GM23248 (cell line): ENCODE results near the gene GRAMD1B. TPM values are rescaled to one million over a fixed set of nuclear protein-coding genes. Genes with fewer than 3 reads are reported as not detected.

Experiments used
- DNase-seq: peaks from one replicate; pipeline ENCODE4 v3.0.0-alpha.2; 2015
- H2AFZ ChIP-seq: fragments of 200-600 bp; sonication (generic); 2 replicates; pipeline ENCODE4 v1.6.1; 2016; ENCODE audit warnings: antibody characterized with exemption
- H3F3A ChIP-seq: fragments of 200-600 bp; sonication (generic); 2 replicates; pipeline ENCODE4 v1.6.1; 2016; ENCODE audit warnings: mild to moderate bottlenecking, antibody characterized with exemption, mixed run types; ENCODE audit not compliant: insufficient read depth
- H3K27ac ChIP-seq: fragments of 200-600 bp; sonication (generic); 2 replicates; pipeline ENCODE4 v1.5.1; 2016; ENCODE audit warnings: mild to moderate bottlenecking
- H3K27me3 ChIP-seq: fragments of 200-600 bp; sonication (generic); replicated peaks from 2 replicates; pipeline ENCODE4 v1.6.1; 2016; ENCODE audit warnings: mild to moderate bottlenecking; ENCODE audit not compliant: insufficient read depth
- H3K36me3 ChIP-seq: fragments of 200-600 bp; sonication (generic); 2 replicates; pipeline ENCODE4 v1.6.1; 2016; ENCODE audit warnings: low read depth, mild to moderate bottlenecking
- H3K4me1 ChIP-seq: fragments of 200-600 bp; sonication (generic); 2 replicates; pipeline ENCODE4 v1.6.1; 2016; ENCODE audit warnings: mild to moderate bottlenecking; ENCODE audit not compliant: insufficient read depth
- H3K4me2 ChIP-seq: fragments of 200-600 bp; sonication (generic); one replicate; pipeline ENCODE4 v1.6.1; 2016; ENCODE audit warnings: mild to moderate bottlenecking; ENCODE audit not compliant: unreplicated experiment
- H3K4me3 ChIP-seq: fragments of 200-600 bp; sonication (generic); 2 replicates; pipeline ENCODE4 v1.5.1; 2016; ENCODE audit warnings: mild to moderate bottlenecking
- H3K79me2 ChIP-seq: fragments of 200-600 bp; sonication (generic); 2 replicates; pipeline ENCODE4 v1.6.1; 2016; ENCODE audit warnings: mild to moderate bottlenecking; ENCODE audit not compliant: insufficient read depth
- H3K9ac ChIP-seq: fragments of 200-600 bp; sonication (generic); 2 replicates; pipeline ENCODE4 v1.6.1; 2016; ENCODE audit warnings: mild to moderate bottlenecking
- H3K9me2 ChIP-seq: fragments of 200-600 bp; sonication (generic); 2 replicates; pipeline ENCODE4 v1.6.1; 2016; ENCODE audit warnings: mixed run types, mild to moderate bottlenecking, moderate library complexity; ENCODE audit not compliant: insufficient read depth
- H3K9me3 ChIP-seq: fragments of 200-600 bp; sonication (generic); one replicate; pipeline ENCODE4 v1.6.1; 2017; ENCODE audit warnings: low read depth
- H4K20me1 ChIP-seq: fragments of 200-600 bp; sonication (generic); 2 replicates; pipeline ENCODE4 v1.6.0; 2016; ENCODE audit not compliant: insufficient read depth
- EZH2 ChIP-seq: fragments of 200-600 bp; sonication (generic); IDR thresholded peaks from 2 replicates; pipeline ENCODE4 v1.6.1; 2018; ENCODE audit warnings: antibody characterized with exemption, mild to moderate bottlenecking; ENCODE audit not compliant: insufficient read depth, poor library complexity, severe bottlenecking
- EZH2phosphoT487 ChIP-seq: fragments of 200-600 bp; sonication (generic); IDR thresholded peaks from 2 replicates; pipeline ENCODE4 v1.6.1; 2018; ENCODE audit warnings: antibody characterized with exemption, moderate library complexity, mild to moderate bottlenecking, low read depth; ENCODE audit not compliant: insufficient read depth
- WGBS, 2 experiments: methylation state at CpG; one replicate each; pipeline ENCODE4 v1.1.6; 2015 to 2017; ENCODE audit warnings: low lambda C conversion rate in 2 of 2, low coverage in 1 of 2; ENCODE audit errors: missing lambda C conversion rate in 2 of 2; 5-methylcytosine and 5-hydroxymethylcytosine counted together
- in situ Hi-C: fragments of 300-500 bp; cut with MboI; formaldehyde crosslinking; loops from 2 replicates; pipeline ENCODE4 v1.15.0; 2020
- polyA plus RNA-seq: library from polyadenylated mRNA; unstranded; fragments of >200 nt; fragmentation: Nextera tagmentation; extraction: Ambion mirVana; gene quantifications from 2 replicates; pipeline ENCODE4 v1.2.1, GENCODE V29; 2016
- total RNA-seq: library from RNA; depleted of rRNA; stranded (reverse); fragments of >200 nt; shearing (Covaris generic); gene quantifications from 2 replicates; pipeline ENCODE4 v1.2.3, GENCODE V29; 2014

The GRAMD1B gene
- total and polyA plus RNA-seq, 2 experiments from 2014 or later = 4.1 to 14.8 TPM

DNA sequence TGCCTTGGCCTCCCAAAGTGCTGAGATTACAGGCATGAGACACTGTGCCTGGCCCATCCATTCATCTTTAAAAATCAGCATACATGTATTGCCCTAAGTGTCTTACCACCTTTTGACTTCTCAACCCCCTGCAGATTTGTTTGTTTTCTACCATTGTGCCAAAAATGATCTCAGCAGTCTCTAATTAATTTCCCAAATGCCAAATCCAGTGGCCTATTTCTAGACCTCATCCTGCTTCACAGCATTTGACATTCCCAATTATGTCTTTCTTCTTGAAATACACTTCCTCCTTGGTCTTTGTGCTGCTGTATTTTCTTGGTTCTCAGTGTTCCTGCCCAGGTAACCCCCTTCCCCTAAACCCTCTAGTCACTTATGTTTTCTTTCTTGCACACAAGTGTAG lies 46.0 kb upstream of the GRAMD1B start:
- no peak overlapping the region for H2AFZ ChIP-seq
- no peaks in the 10 kb centered on the region for H3K36me3 ChIP-seq
- H3K27me3 ChIP-seq = 0 out of 2 replicates have a peak, but pooled peaks cover 6% of the 10 kb centered on the region
- DNase-seq = no peak
- no peak overlapping the region for H3K4me2 ChIP-seq
- H3K9me3 ChIP-seq = no peaks in the 10 kb centered on the region
- in situ Hi-C loops = no loop called here
- no peaks in the 10 kb centered on the region for H3K9me2 ChIP-seq
- TF ChIP-seq EZH2 (no peak), EZH2phosphoT487 (no peak)
- H3F3A ChIP-seq = peaks cover 8% of the 10 kb centered on the region
- no peak overlapping the region for H3K9ac ChIP-seq
- no peak overlapping the region for H3K4me3 ChIP-seq
- no peaks in the 10 kb centered on the region for H4K20me1 ChIP-seq
- peaks cover 13% of the 10 kb centered on the region for H3K4me1 ChIP-seq
- no peak overlapping the region for H3K27ac ChIP-seq
- no peaks in the 10 kb centered on the region for H3K79me2 ChIP-seq

DNA sequence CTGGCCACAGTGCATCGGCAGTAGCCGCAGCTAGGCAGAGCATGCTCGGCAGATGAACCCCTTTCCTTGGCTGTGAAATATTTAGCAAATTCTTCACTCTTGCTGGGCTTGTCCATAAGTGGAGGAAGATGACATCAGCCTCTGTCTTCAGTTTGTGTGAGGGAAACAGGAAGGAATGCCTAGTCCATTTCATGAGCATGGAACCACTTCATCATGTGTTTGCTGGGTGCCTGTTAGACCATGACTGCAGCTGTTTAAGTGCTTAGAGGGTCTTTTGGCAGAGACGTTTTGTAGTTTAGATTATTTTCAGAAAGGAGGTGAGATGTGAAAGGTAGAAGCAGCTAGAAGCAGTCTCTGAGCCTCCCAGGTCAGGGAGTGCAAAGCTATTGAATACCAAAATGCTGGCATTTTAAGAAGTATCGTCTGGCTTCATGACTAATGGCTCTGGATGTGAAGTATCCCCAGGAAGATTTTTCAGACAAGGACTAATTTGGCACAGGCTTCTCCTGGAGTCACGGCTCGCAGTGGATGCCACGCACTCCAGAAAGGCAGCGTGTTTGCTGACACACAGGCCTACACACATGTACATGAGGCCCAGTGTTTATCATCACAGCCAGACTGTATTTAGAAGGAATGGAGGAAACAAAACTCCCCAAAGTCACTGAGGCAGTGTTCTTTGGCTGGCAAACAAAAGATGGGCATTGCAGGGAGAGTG lies 43.1 kb upstream of the GRAMD1B start:
- Histone ChIP-seq H3K36me3 (no peaks in the 10 kb centered on the region), H3K4me2 (peak overlapping the region; percentile 73), H3K4me3 (0 out of 2 replicates have a peak overlapping the region, but pooled peaks have one; percentile 13), H3K9me3 (no peaks in the 10 kb centered on the region), H2AFZ (peak overlapping the region; percentile 88), H3K4me1 (peaks cover 13% of the 10 kb centered on the region), H3K27me3 (no peaks in the 10 kb centered on the region), H3K27ac (peak overlapping the region; percentile 92), H3K79me2 (no peaks in the 10 kb centered on the region), H3F3A (peaks cover 8% of the 10 kb centered on the region), H3K9me2 (no peaks in the 10 kb centered on the region), H3K9ac (peak overlapping the region; percentile 75), H4K20me1 (no peaks in the 10 kb centered on the region)
- peak; percentile 96 for DNase-seq
- in situ Hi-C loops = no loop called here
- TF ChIP-seq EZH2 = no peak
- TF ChIP-seq EZH2phosphoT487 = no peak
- 3% methylated on average over 9 of the region's 9 CpGs for WGBS, 2 experiments

- no peak overlapping the region for H3K4me2 ChIP-seq
- H4K20me1 ChIP-seq = no peaks in the 10 kb centered on the region
- no peaks in the 10 kb centered on the region for H3K79me2 ChIP-seq
- DNase-seq = no peak
- no peaks in the 10 kb centered on the region for H3K9me2 ChIP-seq
- in situ Hi-C loops = no loop called here
- TF ChIP-seq EZH2phosphoT487 = no peak
- H3K4me1 ChIP-seq = peaks cover 13% of the 10 kb centered on the region
- no peak overlapping the region for H3K27ac ChIP-seq
- no peaks in the 10 kb centered on the region for H3K36me3 ChIP-seq
- H3K9me3 ChIP-seq = no peaks in the 10 kb centered on the region
- WGBS, 2 experiments = 94 to 97% methylated on average over 4 of the region's 4 CpGs
- no peak overlapping the region for H3K9ac ChIP-seq
- H3F3A ChIP-seq = peaks cover 8% of the 10 kb centered on the region
- H3K4me3 ChIP-seq = no peak overlapping the region
- no peaks in the 10 kb centered on the region for H3K27me3 ChIP-seq
- H2AFZ ChIP-seq = no peak overlapping the region
Measured at GRCh38 chr11:123388640-123389039, 41.4 kb upstream of the GRAMD1B start.

DNA sequence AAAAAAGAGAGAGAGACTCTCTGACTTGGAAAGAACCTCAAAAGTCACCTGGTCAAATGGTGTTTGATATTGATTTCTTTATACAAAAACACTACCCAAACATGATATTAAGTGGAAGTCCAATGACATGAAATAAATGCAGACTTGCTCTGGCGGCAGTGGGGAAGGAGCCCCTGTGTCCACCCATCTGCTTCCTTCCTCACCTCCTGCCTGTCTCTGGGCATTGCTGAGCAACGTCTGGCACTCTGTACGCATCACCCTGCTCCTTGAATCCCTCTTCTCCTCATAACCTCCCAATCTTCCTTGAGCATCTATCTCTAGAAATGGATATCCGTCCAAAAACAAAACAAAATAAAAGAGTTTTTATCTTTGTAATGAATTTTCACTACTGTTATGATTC lies 39.9 kb upstream of the GRAMD1B start:
- peaks cover 8% of the 10 kb centered on the region for H3F3A ChIP-seq
- H3K9me2 ChIP-seq = no peaks in the 10 kb centered on the region
- no peak overlapping the region for H3K4me2 ChIP-seq
- in situ Hi-C loops = no loop called here
- no peak for DNase-seq
- H3K9me3 ChIP-seq = no peaks in the 10 kb centered on the region
- no peaks in the 10 kb centered on the region for H3K79me2 ChIP-seq
- no peaks in the 10 kb centered on the region for H3K27me3 ChIP-seq
- no peak overlapping the region for H3K9ac ChIP-seq
- H3K27ac ChIP-seq = no peak overlapping the region
- H3K4me1 ChIP-seq = peaks cover 13% of the 10 kb centered on the region
- no peaks in the 10 kb centered on the region for H4K20me1 ChIP-seq
- H3K36me3 ChIP-seq = no peaks in the 10 kb centered on the region
- H2AFZ ChIP-seq = no peak overlapping the region
- no peak for TF ChIP-seq EZH2
- TF ChIP-seq EZH2phosphoT487 = no peak
- WGBS, 2 experiments = 82 to 88% methylated on average over 4 of the region's 4 CpGs
- H3K4me3 ChIP-seq = no peak overlapping the region
